ENCODE data around the gene NMUR1. TPM values are rescaled to one million over a fixed set of nuclear protein-coding genes. Genes with fewer than 3 reads are reported as not detected.

NMUR1 gene
- total RNA-seq, 1 experiment from 2014 or later = not detected

- DNase-seq (ENCODE audit: low read depth) = no peak
Measured at GRCh38 chr2:231527091-231527395, 3.2 kb downstream of the NMUR1 start.

DNA sequence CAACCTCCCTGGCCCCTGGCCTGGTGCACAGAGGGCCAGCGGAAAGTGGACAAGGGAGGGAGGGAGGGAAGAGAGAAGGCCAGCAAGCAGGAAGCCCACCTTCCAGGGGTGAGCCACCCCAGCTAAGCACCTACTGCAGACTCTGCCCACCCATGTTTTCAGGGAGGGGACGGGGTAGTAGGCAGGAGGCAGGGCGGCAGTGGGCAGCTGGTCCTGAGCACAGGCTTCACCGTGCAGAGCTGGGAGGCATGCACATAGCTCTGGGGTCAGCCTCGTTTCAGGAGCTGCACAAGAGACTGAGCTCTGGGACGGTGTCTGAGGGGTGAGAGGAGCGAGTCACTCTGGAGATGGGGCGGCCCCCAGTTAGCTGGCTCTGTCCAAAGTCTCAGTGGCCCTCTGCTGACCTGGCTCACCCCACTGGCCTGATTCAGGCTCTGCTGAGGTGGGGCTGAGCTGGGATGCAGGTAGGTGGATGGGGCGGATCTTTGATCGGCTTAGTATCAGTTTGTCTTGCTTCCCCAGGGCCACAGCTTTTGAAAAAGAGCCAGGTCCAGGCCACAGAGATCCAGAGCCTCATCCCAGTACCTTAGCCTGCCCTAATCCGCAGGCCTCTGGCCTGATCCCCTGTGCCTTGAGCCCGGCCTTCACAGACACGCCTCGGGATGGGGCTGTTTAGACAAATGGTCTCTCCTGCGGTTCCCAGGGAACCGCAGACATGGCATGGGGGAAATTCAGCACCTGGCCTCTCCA lies 3.7 kb downstream of the NMUR1 start:
- DNase-seq (ENCODE audit: low read depth) = no peak

DNA sequence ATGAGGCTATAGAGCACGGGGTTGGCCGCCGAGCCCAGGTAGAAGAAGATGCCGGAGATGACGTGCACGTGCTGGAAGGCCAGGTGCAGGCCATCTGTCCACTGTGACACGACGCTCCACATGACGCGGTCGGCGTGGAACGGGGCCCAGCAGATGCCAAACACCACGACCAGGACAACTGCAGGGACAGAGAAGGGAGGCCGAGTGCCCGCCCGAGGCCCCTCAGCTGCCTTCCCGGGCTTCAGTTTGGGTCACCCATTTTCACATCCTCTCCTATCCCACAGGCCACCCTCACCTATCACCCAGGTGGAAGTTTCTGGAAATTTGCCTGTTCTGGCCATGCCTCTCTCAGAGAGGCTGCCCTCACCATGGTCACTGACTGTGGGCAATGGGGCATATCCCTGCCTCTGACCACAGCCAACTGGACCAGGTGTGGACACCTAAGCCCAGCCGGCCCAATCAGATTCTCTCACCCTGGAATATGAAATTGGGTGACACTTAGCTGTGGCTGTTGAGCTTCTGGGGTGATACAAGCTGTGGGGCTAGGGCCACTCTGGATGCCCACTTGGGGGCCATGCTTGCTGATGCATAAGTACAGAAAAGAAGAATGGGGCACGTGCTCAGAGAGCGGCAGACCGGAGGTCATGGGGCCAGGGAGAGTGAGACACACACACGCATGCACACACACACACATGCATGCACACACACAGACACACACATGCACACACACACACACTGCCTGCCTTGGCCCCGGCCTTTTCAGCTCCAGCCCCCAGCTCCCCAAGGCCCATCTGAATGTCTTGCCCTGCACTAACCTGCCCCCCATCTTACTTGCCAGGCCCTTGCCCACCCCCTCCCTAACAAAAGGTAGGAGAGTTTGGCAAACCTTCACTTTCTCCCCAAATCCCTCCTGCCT lies 4.7 kb downstream of the NMUR1 start:
- DNase-seq (ENCODE audit: low read depth) = no peak

DNA sequence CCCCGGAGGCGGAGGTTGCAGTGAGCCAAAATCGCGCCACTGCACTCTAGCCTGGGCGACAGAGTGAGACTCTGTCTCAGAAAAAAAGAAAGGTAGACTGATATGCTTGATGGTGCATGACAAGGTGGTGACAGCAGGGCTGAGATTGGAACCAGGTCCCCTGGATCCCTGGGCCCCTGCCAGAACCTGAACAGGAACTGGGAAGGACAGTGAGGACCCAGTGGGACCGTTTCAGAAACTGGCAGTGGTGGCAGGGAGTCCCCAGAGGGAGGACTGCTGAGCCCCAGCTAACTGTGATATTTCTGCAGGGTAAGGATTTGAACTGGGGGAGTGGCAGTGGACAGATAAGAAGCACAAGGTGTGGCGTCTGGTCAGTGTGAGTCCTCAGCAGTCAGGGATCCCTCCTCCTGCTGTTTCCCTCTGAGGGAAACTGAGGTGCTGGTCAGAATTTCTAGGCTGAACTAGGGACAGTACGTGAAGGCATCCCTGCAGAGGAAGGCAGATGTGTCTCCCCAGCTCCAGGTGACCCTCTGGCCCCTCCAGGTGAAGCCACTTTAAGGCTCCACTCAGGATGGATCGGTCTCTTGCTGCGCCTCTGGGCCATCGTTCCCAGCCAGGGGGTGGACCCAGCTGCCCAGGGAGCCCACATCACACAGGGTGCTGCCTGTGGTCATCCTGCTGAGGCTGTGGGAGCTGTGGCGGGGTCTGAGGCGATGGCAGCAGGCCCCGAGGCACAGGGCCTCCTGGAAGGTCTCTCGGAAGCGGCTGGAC lies 5.6 kb downstream of the NMUR1 start:
- no peak for DNase-seq (ENCODE audit: low read depth)

- no peak for DNase-seq (ENCODE audit: low read depth)
Measured at GRCh38 chr2:231523451-231524285, 6.6 kb downstream of the NMUR1 start.

DNA sequence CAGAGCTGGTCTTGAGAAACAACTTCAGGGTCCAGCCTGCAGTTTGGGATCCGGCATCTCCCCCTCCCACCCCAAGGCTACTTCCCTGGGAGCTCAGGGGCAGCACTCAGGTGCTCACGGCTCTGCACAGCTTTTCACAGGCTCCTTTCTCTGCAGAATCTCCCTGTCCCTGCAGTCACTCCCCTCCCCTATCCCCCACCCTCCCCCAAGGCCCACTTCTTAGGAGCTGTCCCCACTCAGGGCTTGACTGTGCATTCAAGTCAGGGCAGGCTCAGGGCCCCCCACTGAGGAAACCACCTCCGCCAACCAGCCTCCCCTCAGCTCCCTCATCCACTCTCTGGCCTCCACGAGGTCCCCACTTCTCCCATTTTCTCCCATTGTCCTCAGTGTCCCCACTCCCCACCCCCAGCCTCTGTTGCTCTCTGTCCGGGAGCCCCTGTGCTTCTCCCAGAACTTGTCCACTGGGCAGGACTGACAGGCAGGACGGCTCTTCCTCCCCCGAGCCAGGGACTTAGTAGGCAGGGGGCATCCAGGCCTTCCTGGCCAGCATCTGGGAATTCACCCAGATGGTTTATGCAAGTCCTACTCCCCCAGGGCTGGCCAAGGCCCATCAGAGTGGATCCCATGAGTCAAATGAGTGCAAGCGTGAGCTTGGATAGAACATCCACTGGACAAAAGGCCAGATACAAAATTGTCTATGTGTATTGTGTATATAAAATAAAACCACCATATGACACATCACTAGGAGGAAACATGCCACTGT lies 7.6 kb downstream of the NMUR1 start:
- no peak for DNase-seq (ENCODE audit: low read depth)

GRCh38 chr2:231521443-231521842 lies 8.8 kb downstream of the NMUR1 start:
- DNase-seq (ENCODE audit: low read depth) = no peak

DNA sequence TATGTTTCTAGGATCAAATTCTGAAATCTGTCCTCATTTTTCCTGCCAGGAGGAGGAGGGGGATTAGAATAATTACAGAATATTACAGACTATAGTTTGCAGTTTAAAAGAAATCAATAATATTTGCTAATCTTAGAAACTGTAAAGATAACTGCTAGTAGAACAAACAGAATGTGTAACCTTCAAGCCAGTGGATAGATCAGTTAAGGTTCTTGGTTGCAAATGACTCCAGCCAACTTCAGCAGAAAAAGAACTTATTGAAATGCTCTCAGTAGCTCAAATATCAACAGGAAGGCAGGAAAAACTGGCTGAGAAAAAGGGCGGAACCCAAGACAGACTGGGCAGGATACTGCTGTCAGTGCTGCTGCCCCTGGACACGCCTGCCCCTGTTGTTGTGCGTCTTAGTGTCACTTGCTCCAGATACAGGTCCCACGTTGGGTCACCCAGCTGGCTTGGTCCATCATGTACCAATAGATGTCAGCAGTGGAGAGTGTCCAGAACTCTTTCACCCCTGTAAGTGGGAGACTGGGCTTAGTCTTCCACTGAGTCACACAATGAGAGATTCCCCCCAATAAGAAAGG lies 10.2 kb downstream of the NMUR1 start:
- no peak for DNase-seq (ENCODE audit: low read depth)

GRCh38 chr2:231518771-231519170 lies 11.5 kb downstream of the NMUR1 start:
- DNase-seq (ENCODE audit: low read depth) = no peak

GRCh38 chr2:231515603-231516002 lies 14.6 kb downstream of the NMUR1 start:
- no peak for DNase-seq (ENCODE audit: low read depth)

DNA sequence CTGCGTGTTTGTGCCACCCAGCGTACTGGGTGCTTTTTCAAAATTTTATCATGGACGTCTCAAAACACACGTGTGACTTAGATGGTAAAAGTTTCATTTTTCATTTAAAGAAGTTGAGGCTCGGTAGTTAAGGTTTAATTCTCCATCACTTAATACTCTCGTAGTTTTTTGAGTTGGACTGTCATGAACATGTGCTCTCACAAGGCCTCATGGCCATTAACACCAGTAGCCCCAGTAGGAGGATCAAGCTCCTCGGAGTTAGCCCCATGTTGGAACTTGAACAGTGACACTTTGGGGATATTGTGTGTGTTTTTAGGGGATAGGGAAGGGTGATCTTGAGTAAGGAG lies 15.3 kb downstream of the NMUR1 start:
- DNase-seq (ENCODE audit: low read depth) = no peak

- DNase-seq (ENCODE audit: low read depth) = peak; percentile 95
Measured at GRCh38 chr2:231514225-231514950, 15.9 kb downstream of the NMUR1 start.

DNA sequence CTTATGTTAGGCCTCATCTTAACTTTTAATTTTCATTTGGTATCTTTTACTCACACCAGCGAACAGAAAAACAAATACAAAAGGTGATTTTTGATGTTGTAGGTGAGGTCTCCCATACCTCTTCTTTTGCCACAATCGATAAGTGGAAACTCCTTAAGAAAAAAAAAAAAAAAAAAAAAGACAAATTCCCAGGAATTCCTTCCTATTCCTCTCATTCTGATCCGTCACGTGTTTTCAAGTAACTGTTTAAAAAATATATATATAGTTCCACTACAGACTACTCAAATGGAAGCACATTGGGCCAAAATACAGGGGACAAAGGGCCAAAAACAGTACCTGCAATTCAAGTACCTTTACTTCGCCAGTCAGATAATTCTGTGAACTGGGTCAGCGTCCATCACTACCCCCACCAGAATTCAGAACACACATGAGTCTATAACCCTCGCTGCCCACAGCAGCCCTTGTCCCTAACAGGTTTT lies 16.5 kb downstream of the NMUR1 start:
- no peak for DNase-seq (ENCODE audit: low read depth)

GRCh38 chr2:231512222-231512621 lies 18.0 kb downstream of the NMUR1 start:
- DNase-seq (ENCODE audit: low read depth) = no peak

GRCh38 chr2:231503766-231504165 lies 26.5 kb downstream of the NMUR1 start:
- no peak for DNase-seq (ENCODE audit: low read depth)

- DNase-seq (ENCODE audit: low read depth) = no peak
Measured at GRCh38 chr2:231502596-231502995, 27.6 kb downstream of the NMUR1 start.

DNA sequence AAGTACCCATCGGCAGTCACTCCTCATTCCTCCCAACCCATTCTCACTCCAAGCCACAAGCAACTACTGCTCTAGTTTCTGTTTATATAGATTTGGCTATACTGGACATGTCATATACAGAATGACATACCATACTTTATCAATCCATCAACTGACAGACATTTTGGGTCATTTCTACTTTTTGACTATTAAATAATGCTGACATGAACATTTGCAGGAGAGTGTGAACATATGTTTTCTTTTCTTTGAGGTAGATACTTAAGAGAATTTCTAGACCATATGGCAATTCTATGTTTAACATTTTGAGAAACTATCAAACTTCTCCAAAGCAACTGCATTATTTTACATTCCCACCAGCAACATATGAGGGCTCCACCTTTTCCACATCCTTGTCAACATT lies 32.6 kb downstream of the NMUR1 start:
- DNase-seq (ENCODE audit: low read depth) = no peak

DNA sequence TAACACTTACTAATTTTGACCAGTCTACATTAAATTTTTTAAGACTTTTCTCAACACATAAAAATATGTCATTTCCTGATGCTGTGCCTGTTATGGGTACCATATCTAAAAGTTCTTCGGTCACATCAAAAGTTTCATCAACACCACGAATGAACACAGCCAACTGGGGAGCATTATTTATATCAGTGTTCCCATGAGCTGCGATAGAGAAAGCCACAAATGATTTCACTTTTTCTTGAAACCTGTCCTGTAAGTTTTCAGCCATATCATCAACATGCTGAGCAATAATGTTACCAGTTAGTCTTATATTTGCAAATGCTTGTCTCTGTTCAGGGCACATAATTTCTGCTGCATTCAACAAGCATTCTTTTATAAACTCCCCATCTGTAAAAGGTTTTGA lies 35.6 kb downstream of the NMUR1 start:
- DNase-seq (ENCODE audit: low read depth) = no peak

GRCh38 chr2:231490801-231491200 lies 39.4 kb downstream of the NMUR1 start:
- no peak for DNase-seq (ENCODE audit: low read depth)
